ENCODE measurements around the gene ACBD4. TPM values are rescaled to one million over a fixed set of nuclear protein-coding genes. Genes with fewer than 3 reads are reported as not detected.

ACBD4 gene
- total and polyA plus RNA-seq, 4 donors, result 4.4 to 51.4 (median 44.9) TPM

DNA sequence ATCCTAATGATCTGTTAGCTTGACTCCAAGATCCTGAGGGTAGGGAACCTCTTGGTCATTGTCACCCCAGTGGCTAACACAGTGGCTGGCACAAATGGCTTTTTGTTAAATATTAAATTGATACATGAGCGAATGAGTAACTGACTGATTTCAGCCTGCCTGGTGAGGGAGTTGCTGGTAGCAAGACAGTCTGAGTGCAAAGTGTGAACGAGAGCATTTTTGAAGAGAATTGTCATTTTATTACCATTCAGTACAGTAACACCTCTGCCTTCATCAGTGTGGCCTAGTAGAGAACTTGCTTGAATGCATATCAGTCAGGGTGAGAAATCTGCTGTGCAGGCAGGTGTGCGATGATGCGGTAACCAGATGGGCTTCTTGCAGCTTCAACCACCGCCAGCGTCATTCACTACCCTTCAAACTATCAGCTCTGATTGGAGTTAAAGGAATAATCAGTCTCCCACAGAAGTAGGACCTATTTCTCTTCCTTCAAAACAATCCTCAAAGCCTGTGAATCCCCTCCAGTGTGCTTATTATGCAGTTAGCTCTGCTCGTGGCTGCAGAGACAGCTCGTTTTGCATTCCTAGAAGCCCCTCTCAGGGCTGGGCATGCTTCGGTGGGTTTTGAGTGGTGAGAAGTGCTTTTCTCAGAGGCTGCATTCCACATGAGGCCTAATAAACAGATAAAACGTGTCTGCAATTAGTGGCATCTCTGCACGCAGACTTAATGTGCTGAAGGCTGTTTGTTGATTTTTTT, 55.2 kb downstream of the ACBD4 start:
- peak overlapping the region in 1 of 2 donors; percentile 48 for H3K27ac ChIP-seq (ENCODE audit: low read depth in 1 of 2, low read length in 2 of 2)
- DNase-seq (ENCODE audit: low spot score), result no peak
- 60% methylated on average over 11 of the region's 11 CpGs for WGBS
- H3K9ac ChIP-seq (ENCODE audit: low read depth in 1 of 2, low read length in 2 of 2), result no peak overlapping the region
- no peaks in the 10 kb centered on the region for H3K36me3 ChIP-seq (ENCODE audit: control insufficient read depth in 4 of 4, insufficient read depth in 3 of 4, low read depth in 1 of 4, low read length in 3 of 4)
- no peaks in the 10 kb centered on the region for H3K27me3 ChIP-seq (ENCODE audit: control insufficient read depth in 4 of 4, insufficient read depth in 4 of 4, low read length in 3 of 4)
- TF ChIP-seq HNF4G (IDR thresholded peaks at IDR 0.05) (no peak), NR2F2 (IDR thresholded peaks at IDR 0.05) (no peak), JUND (IDR thresholded peaks at IDR 0.05) (peak in 1 of 2 donors; percentile 45), FOXA2 (IDR thresholded peaks at IDR 0.05) (peak; percentile 39), RAD21 (IDR thresholded peaks at IDR 0.05) (peak in 1 of 2 donors; percentile 36), GABPA (IDR thresholded peaks at IDR 0.05 in 1 of 2, conservative IDR thresholded peaks at IDR 0.05 in 1 of 2) (no peak), RXRA (IDR thresholded peaks at IDR 0.05) (peak; percentile 90 to 98), SP1 (IDR thresholded peaks at IDR 0.05) (peak; percentile 72), HNF4A (conservative IDR thresholded peaks at IDR 0.05) (peak; percentile 56 to 66), YY1 (IDR thresholded peaks at IDR 0.05) (peak; percentile 40)
- TF ChIP-seq, protein P1, sequence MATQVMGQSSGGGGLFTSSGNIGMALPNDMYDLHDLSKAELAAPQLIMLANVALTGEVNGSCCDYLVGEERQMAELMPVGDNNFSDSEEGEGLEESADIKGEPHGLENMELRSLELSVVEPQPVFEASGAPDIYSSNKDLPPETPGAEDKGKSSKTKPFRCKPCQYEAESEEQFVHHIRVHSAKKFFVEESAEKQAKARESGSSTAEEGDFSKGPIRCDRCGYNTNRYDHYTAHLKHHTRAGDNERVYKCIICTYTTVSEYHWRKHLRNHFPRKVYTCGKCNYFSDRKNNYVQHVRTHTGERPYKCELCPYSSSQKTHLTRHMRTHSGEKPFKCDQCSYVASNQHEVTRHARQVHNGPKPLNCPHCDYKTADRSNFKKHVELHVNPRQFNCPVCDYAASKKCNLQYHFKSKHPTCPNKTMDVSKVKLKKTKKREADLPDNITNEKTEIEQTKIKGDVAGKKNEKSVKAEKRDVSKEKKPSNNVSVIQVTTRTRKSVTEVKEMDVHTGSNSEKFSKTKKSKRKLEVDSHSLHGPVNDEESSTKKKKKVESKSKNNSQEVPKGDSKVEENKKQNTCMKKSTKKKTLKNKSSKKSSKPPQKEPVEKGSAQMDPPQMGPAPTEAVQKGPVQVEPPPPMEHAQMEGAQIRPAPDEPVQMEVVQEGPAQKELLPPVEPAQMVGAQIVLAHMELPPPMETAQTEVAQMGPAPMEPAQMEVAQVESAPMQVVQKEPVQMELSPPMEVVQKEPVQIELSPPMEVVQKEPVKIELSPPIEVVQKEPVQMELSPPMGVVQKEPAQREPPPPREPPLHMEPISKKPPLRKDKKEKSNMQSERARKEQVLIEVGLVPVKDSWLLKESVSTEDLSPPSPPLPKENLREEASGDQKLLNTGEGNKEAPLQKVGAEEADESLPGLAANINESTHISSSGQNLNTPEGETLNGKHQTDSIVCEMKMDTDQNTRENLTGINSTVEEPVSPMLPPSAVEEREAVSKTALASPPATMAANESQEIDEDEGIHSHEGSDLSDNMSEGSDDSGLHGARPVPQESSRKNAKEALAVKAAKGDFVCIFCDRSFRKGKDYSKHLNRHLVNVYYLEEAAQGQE (IDR thresholded peaks at IDR 0.05), result peak; percentile 58
- TF ChIP-seq, protein P2, sequence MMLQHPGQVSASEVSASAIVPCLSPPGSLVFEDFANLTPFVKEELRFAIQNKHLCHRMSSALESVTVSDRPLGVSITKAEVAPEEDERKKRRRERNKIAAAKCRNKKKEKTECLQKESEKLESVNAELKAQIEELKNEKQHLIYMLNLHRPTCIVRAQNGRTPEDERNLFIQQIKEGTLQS (IDR thresholded peaks at IDR 0.05), result no peak
- TF ChIP-seq, protein P3, sequence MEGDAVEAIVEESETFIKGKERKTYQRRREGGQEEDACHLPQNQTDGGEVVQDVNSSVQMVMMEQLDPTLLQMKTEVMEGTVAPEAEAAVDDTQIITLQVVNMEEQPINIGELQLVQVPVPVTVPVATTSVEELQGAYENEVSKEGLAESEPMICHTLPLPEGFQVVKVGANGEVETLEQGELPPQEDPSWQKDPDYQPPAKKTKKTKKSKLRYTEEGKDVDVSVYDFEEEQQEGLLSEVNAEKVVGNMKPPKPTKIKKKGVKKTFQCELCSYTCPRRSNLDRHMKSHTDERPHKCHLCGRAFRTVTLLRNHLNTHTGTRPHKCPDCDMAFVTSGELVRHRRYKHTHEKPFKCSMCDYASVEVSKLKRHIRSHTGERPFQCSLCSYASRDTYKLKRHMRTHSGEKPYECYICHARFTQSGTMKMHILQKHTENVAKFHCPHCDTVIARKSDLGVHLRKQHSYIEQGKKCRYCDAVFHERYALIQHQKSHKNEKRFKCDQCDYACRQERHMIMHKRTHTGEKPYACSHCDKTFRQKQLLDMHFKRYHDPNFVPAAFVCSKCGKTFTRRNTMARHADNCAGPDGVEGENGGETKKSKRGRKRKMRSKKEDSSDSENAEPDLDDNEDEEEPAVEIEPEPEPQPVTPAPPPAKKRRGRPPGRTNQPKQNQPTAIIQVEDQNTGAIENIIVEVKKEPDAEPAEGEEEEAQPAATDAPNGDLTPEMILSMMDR (IDR thresholded peaks at IDR 0.05; ENCODE audit: low read depth, low read length, missing input control), result no peak
- H3K4me1 ChIP-seq (ENCODE audit: control insufficient read depth in 4 of 4, insufficient read depth in 4 of 4, low read length in 3 of 4), result peaks cover 4 to 29% (median 27%) of the 10 kb centered on the region in 4 donors
- no peaks in the 10 kb centered on the region for H3K9me3 ChIP-seq (ENCODE audit: control insufficient read depth in 4 of 4, low read length in 3 of 4)
- H3K4me3 ChIP-seq (ENCODE audit: low read depth in 1 of 3, low read length in 3 of 3), result no peak overlapping the region

Small RNAs within 50 kb of the gene (small RNA-seq; reads per million reads assigned to genes)
- not detected for gene MIR6784

Other genes starting within 250 kb of the ACBD4 start
- gene EFTUD2, start 236.2 kb upstream of the ACBD4 start, total RNA-seq, result 10 to 100 TPM; 45.8 to 84.3 TPM
- 10 to 100 TPM; 19.8 to 20.9 TPM for gene EFTUD2, start 236.2 kb upstream of the ACBD4 start, polyA plus RNA-seq
- under 1 TPM; 0.33 to 0.42 TPM for gene GFAP, start 220.2 kb upstream of the ACBD4 start, total RNA-seq
- gene GFAP, start 220.2 kb upstream of the ACBD4 start, polyA plus RNA-seq, result under 1 TPM in 1 of 2 donors, not detected in 1; 0.24 TPM
- 10 to 100 TPM in 1 of 2 donors, under 1 TPM in 1; under 0.01 to 11.9 TPM for gene KIF18B, start 187.9 kb upstream of the ACBD4 start, total RNA-seq
- under 1 TPM; 0.10 to 0.87 TPM for gene KIF18B, start 187.9 kb upstream of the ACBD4 start, polyA plus RNA-seq
- under 1 TPM; 0.17 to 0.23 TPM for gene C1QL1, start 167.4 kb upstream of the ACBD4 start, total RNA-seq
- gene C1QL1, start 167.4 kb upstream of the ACBD4 start, polyA plus RNA-seq, result under 1 TPM in 1 of 2 donors, not detected in 1; 0.57 TPM
- 10 to 100 TPM; 15.6 to 22.9 TPM for gene DCAKD, start 84.1 kb upstream of the ACBD4 start, total RNA-seq
- 10 to 100 TPM in 1 of 2 donors, 1 to 10 TPM in 1; 9.7 to 13.6 TPM for gene DCAKD, start 84.1 kb upstream of the ACBD4 start, polyA plus RNA-seq
- 10 to 100 TPM; 27.0 to 55.1 TPM for gene NMT1, start 74.4 kb upstream of the ACBD4 start, total RNA-seq
- gene NMT1, start 74.4 kb upstream of the ACBD4 start, polyA plus RNA-seq, result 10 to 100 TPM; 30.2 to 83.7 TPM
- gene PLCD3, start 3.2 kb upstream of the ACBD4 start, total RNA-seq, result 1 to 10 TPM in 1 of 2 donors, under 1 TPM in 1; 0.28 to 2.3 TPM
- gene PLCD3, start 3.2 kb upstream of the ACBD4 start, polyA plus RNA-seq, result 1 to 10 TPM; 1.1 to 1.6 TPM
- gene HEXIM1, start 12.8 kb downstream of the ACBD4 start, total RNA-seq, result 10 to 100 TPM; 13.4 to 14.3 TPM
- 10 to 100 TPM in 1 of 2 donors, 1 to 10 TPM in 1; 7.4 to 11.3 TPM for gene HEXIM1, start 12.8 kb downstream of the ACBD4 start, polyA plus RNA-seq
- 1 to 10 TPM; 3.5 to 4.8 TPM for gene HEXIM2, start 26.2 kb downstream of the ACBD4 start, total RNA-seq
- 10 to 100 TPM in 1 of 2 donors, 1 to 10 TPM in 1; 6.1 to 10.7 TPM for gene HEXIM2, start 26.2 kb downstream of the ACBD4 start, polyA plus RNA-seq
- 1 to 10 TPM; 7.0 to 7.4 TPM for gene FMNL1, start 86.2 kb downstream of the ACBD4 start, total RNA-seq
- gene FMNL1, start 86.2 kb downstream of the ACBD4 start, polyA plus RNA-seq, result 1 to 10 TPM; 1.5 to 2.7 TPM
- not detected for gene SPATA32, start 126.4 kb downstream of the ACBD4 start, total RNA-seq
- gene SPATA32, start 126.4 kb downstream of the ACBD4 start, polyA plus RNA-seq, result not detected
- 1 to 10 TPM; 1.2 to 7.8 TPM for gene MAP3K14, start 181.3 kb downstream of the ACBD4 start, total RNA-seq
- gene MAP3K14, start 181.3 kb downstream of the ACBD4 start, polyA plus RNA-seq, result 1 to 10 TPM; 2.2 to 6.1 TPM